Measurements from ENCODE around the gene FBXO40. TPM values are rescaled to one million over a fixed set of nuclear protein-coding genes. Genes with fewer than 3 reads are reported as not detected.

The FBXO40 gene, protein sequence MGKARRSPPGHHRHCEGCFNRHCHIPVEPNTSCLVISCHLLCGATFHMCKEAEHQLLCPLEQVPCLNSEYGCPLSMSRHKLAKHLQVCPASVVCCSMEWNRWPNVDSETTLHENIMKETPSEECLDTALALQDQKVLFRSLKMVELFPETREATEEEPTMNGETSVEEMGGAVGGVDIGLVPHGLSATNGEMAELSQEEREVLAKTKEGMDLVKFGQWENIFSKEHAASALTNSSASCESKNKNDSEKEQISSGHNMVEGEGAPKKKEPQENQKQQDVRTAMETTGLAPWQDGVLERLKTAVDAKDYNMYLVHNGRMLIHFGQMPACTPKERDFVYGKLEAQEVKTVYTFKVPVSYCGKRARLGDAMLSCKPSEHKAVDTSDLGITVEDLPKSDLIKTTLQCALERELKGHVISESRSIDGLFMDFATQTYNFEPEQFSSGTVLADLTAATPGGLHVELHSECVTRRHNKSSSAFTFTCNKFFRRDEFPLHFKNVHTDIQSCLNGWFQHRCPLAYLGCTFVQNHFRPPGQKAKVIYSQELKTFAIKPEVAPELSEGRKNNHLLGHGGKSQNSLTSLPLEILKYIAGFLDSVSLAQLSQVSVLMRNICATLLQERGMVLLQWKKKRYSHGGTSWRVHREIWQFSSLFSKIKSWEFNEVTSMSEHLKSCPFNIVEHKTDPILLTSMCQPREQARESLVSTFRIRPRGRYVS
- total RNA-seq (2021) (not detected in 2 replicates), Bru-seq, nascent RNA (not detected), BruChase-seq, experiment 1, labeled RNA remaining after a 2-hour chase (not detected), BruChase-seq, experiment 2, labeled RNA remaining after a 6-hour chase (not detected)
- long read RNA-seq: 0 reads

DNA sequence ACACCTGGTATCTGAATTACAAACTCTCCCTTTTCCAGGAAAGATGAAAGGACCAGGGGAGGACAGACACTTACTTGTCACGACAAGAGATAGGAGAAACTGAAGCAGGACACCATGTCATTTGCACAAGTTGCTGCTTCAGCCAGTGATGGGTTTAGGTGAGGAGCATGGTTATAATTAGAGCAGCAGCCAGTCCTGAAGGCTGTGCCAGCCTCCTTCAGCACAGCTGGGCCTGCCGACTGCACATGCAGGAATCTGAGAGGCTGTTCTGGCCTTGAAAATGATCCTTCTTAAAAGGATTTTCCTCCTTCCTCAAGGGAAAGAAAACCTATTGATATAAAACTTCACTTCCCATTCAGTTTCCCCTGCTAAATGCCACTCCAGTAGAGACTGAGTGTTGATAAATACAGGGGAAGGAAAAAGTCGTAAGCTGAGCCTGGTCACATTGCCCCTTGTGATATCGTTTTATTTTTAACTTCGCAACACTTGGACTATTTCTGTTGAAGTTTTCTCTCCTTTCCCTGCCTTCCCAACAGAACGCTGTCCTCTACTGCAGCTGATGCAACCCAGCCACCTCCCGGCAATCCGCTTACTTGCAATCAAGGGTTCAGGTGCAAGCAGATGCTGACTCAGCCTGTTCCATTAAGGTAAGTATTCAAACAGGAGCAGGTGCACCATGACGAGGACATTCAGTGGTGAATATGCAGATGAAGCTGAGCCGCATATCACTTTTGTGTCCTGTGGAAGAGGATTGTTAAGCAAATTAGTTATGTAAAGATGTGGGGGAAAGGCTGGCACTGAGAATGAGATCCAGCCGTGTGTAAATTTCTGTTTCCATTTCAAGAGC is at the start of gene FBXO40:
Gene FBXO40 (plus strand): TSS at position 524 of the 847 bp plus-strand sequence. CDS start 27,197 bp downstream, outside the sequence.
- Histone ChIP-seq H3K9me3 (ENCODE audit: insufficient read depth, low read depth) (no peaks in the 10 kb centered on the region), H3K27ac (no peak within 1 kb of the TSS), H4K20me1 (ENCODE audit: insufficient read depth) (no peaks in the 10 kb centered on the region), H3F3A (ENCODE audit: insufficient read depth, low read depth) (no peaks in the 10 kb centered on the region), H2AFZ (no peak within 1 kb of the TSS), H3K4me1 (replicated peaks; ENCODE audit: insufficient read depth) (no peaks in the 10 kb centered on the region), H3K9me2 (ENCODE audit: insufficient read depth) (no peaks in the 10 kb centered on the region), H3K79me2 (ENCODE audit: low read depth) (no peaks in the 10 kb centered on the region), H3K36me3 (ENCODE audit: low read depth) (no peaks in the 10 kb centered on the region), H3K27me3 (ENCODE audit: insufficient read depth, low read depth) (no peaks in the 10 kb centered on the region), H3K4me3 (no peak within 1 kb of the TSS), H3K4me2 (no peak within 1 kb of the TSS)
- CTCF ChIA-PET: no interaction called here
- DNase-seq: no peak
- TF ChIP-seq, protein P1, sequence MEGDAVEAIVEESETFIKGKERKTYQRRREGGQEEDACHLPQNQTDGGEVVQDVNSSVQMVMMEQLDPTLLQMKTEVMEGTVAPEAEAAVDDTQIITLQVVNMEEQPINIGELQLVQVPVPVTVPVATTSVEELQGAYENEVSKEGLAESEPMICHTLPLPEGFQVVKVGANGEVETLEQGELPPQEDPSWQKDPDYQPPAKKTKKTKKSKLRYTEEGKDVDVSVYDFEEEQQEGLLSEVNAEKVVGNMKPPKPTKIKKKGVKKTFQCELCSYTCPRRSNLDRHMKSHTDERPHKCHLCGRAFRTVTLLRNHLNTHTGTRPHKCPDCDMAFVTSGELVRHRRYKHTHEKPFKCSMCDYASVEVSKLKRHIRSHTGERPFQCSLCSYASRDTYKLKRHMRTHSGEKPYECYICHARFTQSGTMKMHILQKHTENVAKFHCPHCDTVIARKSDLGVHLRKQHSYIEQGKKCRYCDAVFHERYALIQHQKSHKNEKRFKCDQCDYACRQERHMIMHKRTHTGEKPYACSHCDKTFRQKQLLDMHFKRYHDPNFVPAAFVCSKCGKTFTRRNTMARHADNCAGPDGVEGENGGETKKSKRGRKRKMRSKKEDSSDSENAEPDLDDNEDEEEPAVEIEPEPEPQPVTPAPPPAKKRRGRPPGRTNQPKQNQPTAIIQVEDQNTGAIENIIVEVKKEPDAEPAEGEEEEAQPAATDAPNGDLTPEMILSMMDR (conservative IDR thresholded peaks at IDR 0.05): no peak
- POLR2A ChIA-PET (ENCODE audit: unreplicated experiment): no interaction called here
- no TSS peak for BruUV-seq (replicated peaks)
- intact Hi-C loops (cut with micrococcal nuclease; ENCODE audit: unreplicated experiment): no loop called here

DNA sequence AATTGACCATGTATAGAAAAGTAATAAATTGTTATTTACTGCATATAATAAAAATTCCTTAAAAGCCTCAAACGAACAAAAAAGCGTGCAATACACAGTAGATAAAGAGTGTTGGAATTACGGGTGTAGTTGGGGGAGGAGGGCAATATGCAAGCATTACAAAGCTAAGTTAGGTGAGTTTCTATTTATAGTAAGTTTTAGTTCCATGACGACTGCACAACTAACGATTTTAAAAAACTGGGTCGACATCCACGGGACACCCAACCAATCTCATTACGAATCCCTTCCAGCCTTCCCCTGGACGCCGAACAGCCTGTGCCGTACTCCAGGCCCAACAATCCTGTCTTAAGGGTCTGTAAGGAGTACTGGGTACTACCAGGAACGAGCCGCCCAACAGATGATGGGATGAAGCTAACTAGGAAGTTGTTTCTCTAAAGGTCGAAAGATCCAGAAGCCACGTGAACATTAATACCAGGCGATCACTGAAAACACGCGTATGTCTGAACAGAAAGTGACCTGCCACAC is 48.1 kb upstream of the FBXO40 start:
- H3K79me2 ChIP-seq (ENCODE audit: low read depth): peaks cover 23% of the 10 kb centered on the region

More for the DNA sequence above, 48.1 kb upstream of the FBXO40 start:
- no peak for DNase-seq
- TF ChIP-seq, protein P1 (conservative IDR thresholded peaks at IDR 0.05): no peak
- no peak for TF ChIP-seq EZH2 (IDR thresholded peaks at IDR 0.05; ENCODE audit: low read depth)
- ChIA-PET POLR2A (ENCODE audit: unreplicated experiment) (no interaction called here), CTCF (interaction anchor here (0.5 kb wide), 1 partner anchor 803 kb away, joined by 8 read pairs; no protein-coding TSS in a partner anchor)
- peak overlapping the region; percentile 99 for H2AFZ ChIP-seq
- peaks cover 8% of the 10 kb centered on the region; the same call in 1 of the 2 replicates for H3K4me1 ChIP-seq (replicated peaks; ENCODE audit: insufficient read depth)
- no peaks in the 10 kb centered on the region for H3K27me3 ChIP-seq (ENCODE audit: insufficient read depth, low read depth)
- H3K4me2 ChIP-seq: peak overlapping the region; percentile 97
- H3K9me2 ChIP-seq (ENCODE audit: insufficient read depth): no peaks in the 10 kb centered on the region
- intact Hi-C loops (cut with micrococcal nuclease; ENCODE audit: unreplicated experiment): loop anchor here (5.0 to 10.0 kb wide), 4 partner anchors 837 to 1720 kb away; partner anchors contain the start of genes FAM162A, MIX23, PARP14 and SEMA5B
- no peaks in the 10 kb centered on the region for H3F3A ChIP-seq (ENCODE audit: insufficient read depth, low read depth)
- H3K9me3 ChIP-seq (ENCODE audit: insufficient read depth, low read depth): no peaks in the 10 kb centered on the region
- H4K20me1 ChIP-seq (ENCODE audit: insufficient read depth): no peaks in the 10 kb centered on the region
- BruUV-seq (replicated peaks): no TSS peak
- no peak overlapping the region for H3K27ac ChIP-seq
- peak overlapping the region; percentile 62 for H3K4me3 ChIP-seq
- H3K36me3 ChIP-seq (ENCODE audit: low read depth): no peaks in the 10 kb centered on the region
